ENCODE data around the gene DLGAP5. TPM values are rescaled to one million over a fixed set of nuclear protein-coding genes. Genes with fewer than 3 reads are reported as not detected.

The DLGAP5 gene
- total and polyA plus RNA-seq, 7 donors, result 0.16 to 11.0 (median 0.96) TPM; not detected in 1

DNA sequence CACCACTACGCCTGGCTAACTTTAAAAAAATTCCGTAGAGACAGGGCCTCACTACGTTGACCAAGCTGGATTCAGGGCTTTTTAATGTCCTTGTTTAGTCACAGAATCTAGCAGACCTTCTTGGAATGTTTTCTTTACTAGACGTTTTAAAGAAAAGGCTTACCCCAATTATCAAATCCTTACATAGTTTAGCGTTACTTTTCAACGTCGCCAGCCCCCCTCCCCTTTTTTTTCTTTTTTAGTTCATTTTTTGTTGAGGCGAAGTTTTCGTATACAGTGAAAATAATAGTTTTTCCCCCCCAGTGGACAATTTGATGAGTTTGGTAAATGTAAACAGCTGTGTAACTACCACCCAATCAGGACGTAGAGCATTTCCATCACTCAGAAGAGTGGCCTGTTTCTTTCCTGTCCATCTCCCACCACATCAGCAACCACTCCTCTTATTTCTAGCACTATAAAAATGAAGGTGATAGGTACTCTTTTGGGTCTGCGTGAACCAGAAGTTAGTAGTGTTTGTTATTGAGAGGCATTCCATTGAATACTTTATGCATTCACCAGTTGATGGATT lies 753 bp upstream of the DLGAP5 start:
- DNase-seq, result no peak
- no peak for TF ChIP-seq EP300 (IDR thresholded peaks at IDR 0.05)
- TF ChIP-seq POLR2A (IDR thresholded peaks at IDR 0.05), result peak in 1 of 2 donors; percentile 2
- Histone ChIP-seq H3K4me1 (peaks cover 0 to 6% (median 6%) of the 10 kb centered on the region in 4 donors), H3K36me3 (no peaks in the 10 kb centered on the region), H3K27me3 (no peaks in the 10 kb centered on the region), H3K27ac (peak overlapping the region; percentile 52 to 74 (median 68)), H3K4me3 (peak overlapping the region; percentile 34 to 64 (median 51)), H3K9me3 (no peaks in the 10 kb centered on the region)
- WGBS, 2 donors, result 39 to 64% methylated on average over 11 of the region's 11 CpGs
- intact Hi-C loops (cut with DNase I), result no loop called here

DNA sequence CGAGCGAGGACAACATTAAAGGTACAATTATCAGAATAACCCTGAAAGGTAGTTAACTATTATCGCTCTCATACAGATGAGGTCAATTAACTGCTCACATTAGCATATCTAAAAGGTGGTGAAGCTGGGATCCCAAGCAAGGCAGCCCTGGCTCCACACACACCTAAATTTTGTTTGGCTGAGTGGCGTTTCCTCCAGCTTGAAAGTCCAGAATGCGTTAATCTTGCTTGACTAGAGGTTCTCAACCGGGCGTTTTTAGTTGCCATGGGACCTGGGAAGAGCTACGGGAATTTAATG lies 531 bp downstream of the DLGAP5 start:
- Histone ChIP-seq H3K27ac (no peak overlapping the region), H3K9me3 (no peaks in the 10 kb centered on the region), H3K4me3 (peak overlapping the region in 3 of 4 donors; percentile 48 to 64 (median 54)), H3K4me1 (peaks cover 0 to 6% (median 6%) of the 10 kb centered on the region in 4 donors), H3K27me3 (no peaks in the 10 kb centered on the region), H3K36me3 (no peaks in the 10 kb centered on the region)
- WGBS, 2 donors, result 8 to 11% methylated on average over 8 of the region's 8 CpGs
- no peak for DNase-seq
- TF ChIP-seq EP300 (IDR thresholded peaks at IDR 0.05) (no peak), POLR2AphosphoS5 (IDR thresholded peaks at IDR 0.05) (no peak), POLR2A (IDR thresholded peaks at IDR 0.05) (no peak)
- TF ChIP-seq, protein P1, sequence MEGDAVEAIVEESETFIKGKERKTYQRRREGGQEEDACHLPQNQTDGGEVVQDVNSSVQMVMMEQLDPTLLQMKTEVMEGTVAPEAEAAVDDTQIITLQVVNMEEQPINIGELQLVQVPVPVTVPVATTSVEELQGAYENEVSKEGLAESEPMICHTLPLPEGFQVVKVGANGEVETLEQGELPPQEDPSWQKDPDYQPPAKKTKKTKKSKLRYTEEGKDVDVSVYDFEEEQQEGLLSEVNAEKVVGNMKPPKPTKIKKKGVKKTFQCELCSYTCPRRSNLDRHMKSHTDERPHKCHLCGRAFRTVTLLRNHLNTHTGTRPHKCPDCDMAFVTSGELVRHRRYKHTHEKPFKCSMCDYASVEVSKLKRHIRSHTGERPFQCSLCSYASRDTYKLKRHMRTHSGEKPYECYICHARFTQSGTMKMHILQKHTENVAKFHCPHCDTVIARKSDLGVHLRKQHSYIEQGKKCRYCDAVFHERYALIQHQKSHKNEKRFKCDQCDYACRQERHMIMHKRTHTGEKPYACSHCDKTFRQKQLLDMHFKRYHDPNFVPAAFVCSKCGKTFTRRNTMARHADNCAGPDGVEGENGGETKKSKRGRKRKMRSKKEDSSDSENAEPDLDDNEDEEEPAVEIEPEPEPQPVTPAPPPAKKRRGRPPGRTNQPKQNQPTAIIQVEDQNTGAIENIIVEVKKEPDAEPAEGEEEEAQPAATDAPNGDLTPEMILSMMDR (IDR thresholded peaks at IDR 0.05), result no peak
- intact Hi-C loops (cut with DNase I), result no loop called here

DNA sequence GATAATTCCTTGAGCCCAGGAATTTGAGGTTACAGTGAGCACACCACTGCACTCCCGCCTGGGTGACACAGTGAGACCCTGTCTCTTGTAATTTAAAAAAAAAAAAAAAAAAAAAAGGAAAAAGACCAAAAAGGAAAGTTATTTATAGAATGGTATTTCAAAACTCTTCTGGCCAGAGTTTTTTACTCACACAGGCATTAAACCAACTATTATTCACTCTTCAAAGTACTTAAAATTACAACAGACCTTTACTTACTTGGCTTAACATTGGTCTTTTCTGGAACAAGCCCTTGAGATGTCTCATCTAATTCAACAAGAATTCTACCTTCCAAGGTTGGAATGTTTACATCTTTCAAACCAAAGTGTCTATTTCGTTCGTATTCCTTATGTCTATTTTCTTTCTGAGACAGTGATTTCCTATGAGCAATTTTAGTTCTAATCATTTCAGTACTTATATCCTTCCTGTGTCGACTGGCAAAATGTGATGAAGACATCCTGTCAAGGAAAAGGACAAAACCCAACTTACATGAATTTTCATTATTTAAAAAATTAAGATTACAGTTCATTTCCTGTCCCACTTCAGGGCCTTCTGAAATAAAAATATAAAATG lies 2.6 kb downstream of the DLGAP5 start:
- no peaks in the 10 kb centered on the region for H3K9me3 ChIP-seq
- no peak for TF ChIP-seq POLR2A (IDR thresholded peaks at IDR 0.05)
- TF ChIP-seq EP300 (IDR thresholded peaks at IDR 0.05), result no peak
- TF ChIP-seq POLR2AphosphoS5 (IDR thresholded peaks at IDR 0.05), result no peak
- no peaks in the 10 kb centered on the region for H3K36me3 ChIP-seq
- no peaks in the 10 kb centered on the region for H3K27me3 ChIP-seq
- DNase-seq, result no peak
- H3K27ac ChIP-seq, result no peak overlapping the region
- no peak overlapping the region for H3K4me3 ChIP-seq
- WGBS, 2 donors, result 86 to 90% methylated on average over 4 of the region's 4 CpGs
- intact Hi-C loops (cut with DNase I), result no loop called here
- peaks cover 0 to 6% (median 6%) of the 10 kb centered on the region in 4 donors for H3K4me1 ChIP-seq

DNA sequence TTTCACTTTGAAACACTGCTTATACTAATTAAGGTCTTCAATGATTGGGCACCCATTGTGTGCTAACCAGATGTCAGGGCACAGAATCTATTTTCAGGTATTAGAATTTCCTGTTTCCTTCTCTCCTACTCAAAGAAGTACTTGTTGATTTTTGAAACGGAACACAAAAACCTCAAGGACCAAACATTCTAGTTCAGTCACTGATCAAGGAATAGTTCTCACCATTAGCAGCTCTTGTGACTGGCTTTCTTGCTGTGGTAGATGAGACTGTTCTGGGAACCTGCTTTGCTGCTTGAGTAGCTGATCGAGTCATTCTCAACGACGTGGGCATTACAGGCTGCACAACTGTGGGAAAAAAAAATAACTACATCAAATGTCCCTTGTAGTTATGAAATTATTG lies 11.0 kb downstream of the DLGAP5 start:
- Histone ChIP-seq H3K9me3 (no peaks in the 10 kb centered on the region), H3K4me1 (no peaks in the 10 kb centered on the region), H3K36me3 (no peaks in the 10 kb centered on the region), H3K27ac (no peak overlapping the region), H3K27me3 (no peaks in the 10 kb centered on the region), H3K4me3 (no peak overlapping the region)
- intact Hi-C loops (cut with DNase I), result no loop called here
- WGBS, 2 donors, result 58 to 86% methylated on average over 4 of the region's 4 CpGs
- TF ChIP-seq POLR2AphosphoS5 (IDR thresholded peaks at IDR 0.05), result no peak
- TF ChIP-seq POLR2A (IDR thresholded peaks at IDR 0.05), result no peak
- TF ChIP-seq, protein P1 (IDR thresholded peaks at IDR 0.05), result no peak
- TF ChIP-seq EP300 (IDR thresholded peaks at IDR 0.05), result no peak
- no peak for DNase-seq

DNA sequence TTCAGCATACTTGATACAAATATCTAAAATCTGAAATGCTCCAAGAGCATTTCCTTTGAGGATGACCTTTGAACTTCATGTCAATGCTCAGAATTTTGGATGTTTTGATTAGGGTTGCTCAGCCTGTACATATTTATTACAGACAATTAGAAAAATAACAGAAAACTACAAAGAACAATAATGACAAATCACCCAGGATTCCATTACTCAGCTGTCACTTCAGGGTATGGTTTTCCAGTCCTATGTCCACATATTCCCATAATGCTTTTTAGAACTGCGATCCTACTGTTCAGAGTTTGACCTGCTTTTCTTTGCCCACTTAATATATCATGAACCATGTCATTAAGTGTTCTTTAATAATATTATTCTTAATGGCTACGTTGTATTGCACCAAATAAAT lies 11.4 kb downstream of the DLGAP5 start:
- no peaks in the 10 kb centered on the region for H3K36me3 ChIP-seq
- DNase-seq, result no peak
- intact Hi-C loops (cut with DNase I), result no loop called here
- H3K27ac ChIP-seq, result no peak overlapping the region
- WGBS, 2 donors, result 84 to 95% methylated on average over 2 of the region's 2 CpGs
- H3K4me1 ChIP-seq, result no peaks in the 10 kb centered on the region
- H3K27me3 ChIP-seq, result no peaks in the 10 kb centered on the region
- H3K4me3 ChIP-seq, result no peak overlapping the region
- H3K9me3 ChIP-seq, result no peaks in the 10 kb centered on the region
- TF ChIP-seq EP300 (IDR thresholded peaks at IDR 0.05), result no peak
- TF ChIP-seq, protein P1 (IDR thresholded peaks at IDR 0.05), result no peak
- no peak for TF ChIP-seq POLR2A (IDR thresholded peaks at IDR 0.05)
- TF ChIP-seq POLR2AphosphoS5 (IDR thresholded peaks at IDR 0.05), result no peak
